CD4-positive, CD25-positive, alpha-beta regulatory T cell (primary cell): ENCODE results near the gene KMT2C. TPM values are rescaled to one million over a fixed set of nuclear protein-coding genes. Genes with fewer than 3 reads are reported as not detected.
"Not testable (repeated sequence)": the region's sequence is repeated elsewhere in the genome, so short reads cannot be mapped to it uniquely, and the experiment has no call there.

Experiments used
- ATAC-seq, 2 donors: fragments of 150-1000 bp; cut with Tn5 transposase; one replicate each; pipeline ENCODE4 v1.10.0; 2021; ENCODE audit warnings: low read depth in 2 of 2, moderate number of reproducible peaks in 2 of 2, moderate library complexity in 1 of 2
- DNase-seq, 3 donors: peaks; one replicate each; pipeline versions ENCODE4 v3.0.0 to v3.0.0-alpha.2; 2012 to 2022; ENCODE audit warnings: mixed read lengths in 1 of 3
- H3K27ac ChIP-seq: one replicate; pipeline ENCODE4 v1.7.0; 2013; ENCODE audit warnings: mild to moderate bottlenecking, low read length; ENCODE audit not compliant: insufficient read depth, poor library complexity, severe bottlenecking
- H3K27me3 ChIP-seq: one replicate; pipeline ENCODE4 v1.7.0; 2013; ENCODE audit warnings: low read length; ENCODE audit not compliant: control insufficient read depth, insufficient read depth
- H3K36me3 ChIP-seq: one replicate; pipeline ENCODE4 v1.7.0; 2013; ENCODE audit warnings: mild to moderate bottlenecking, low read length, moderate library complexity; ENCODE audit not compliant: control insufficient read depth, insufficient read depth
- H3K4me1 ChIP-seq: 2 replicates; pipeline ENCODE4 v1.7.0; 2013; ENCODE audit warnings: mild to moderate bottlenecking, low read length; ENCODE audit not compliant: insufficient read depth, control insufficient read depth, poor library complexity, severe bottlenecking
- H3K4me3 ChIP-seq: one replicate; pipeline ENCODE4 v1.7.0; 2013; ENCODE audit warnings: low read depth, mild to moderate bottlenecking, low read length, moderate library complexity
- H3K9me3 ChIP-seq, 2 experiments: 1 replicate in 1 of 2; 2 replicates in 1 of 2; pipeline ENCODE4 v1.7.0; 2013; ENCODE audit warnings: low read length in 2 of 2, mild to moderate bottlenecking in 1 of 2, moderate library complexity in 1 of 2; ENCODE audit not compliant: control insufficient read depth in 2 of 2
- H3K27ac Mint-ChIP-seq, 3 donors: one replicate each; pipeline ENCODE4 v1.8.0; 2020 to 2022; ENCODE audit warnings: mild to moderate bottlenecking in 3 of 3, mixed read lengths in 3 of 3, moderate library complexity in 2 of 3
- H3K27me3 Mint-ChIP-seq: one replicate; pipeline ENCODE4 v1.8.0; 2022; ENCODE audit warnings: mild to moderate bottlenecking, mixed read lengths
- H3K36me3 Mint-ChIP-seq: one replicate; pipeline ENCODE4 v1.8.0; 2020; ENCODE audit warnings: mixed read lengths
- H3K4me1 Mint-ChIP-seq, 4 donors: one replicate each; pipeline ENCODE4 v1.8.0; 2020 to 2022; ENCODE audit warnings: mixed read lengths in 4 of 4, mild to moderate bottlenecking in 1 of 4
- H3K4me3 Mint-ChIP-seq, 4 donors: one replicate each; pipeline ENCODE4 v1.8.0; 2020 to 2022; ENCODE audit warnings: mild to moderate bottlenecking in 4 of 4, mixed read lengths in 4 of 4, moderate library complexity in 3 of 4
- H3K9me3 Mint-ChIP-seq, 7 donors: one replicate each; pipeline ENCODE4 v1.8.0; 2020 to 2022; ENCODE audit warnings: mixed read lengths in 7 of 7, mild to moderate bottlenecking in 3 of 7, moderate library complexity in 2 of 7
- polyA plus RNA-seq, 4 donors: library from polyadenylated mRNA; unstranded; fragments of 300-500 nt; fragmentation: Illumina TruSeq; gene quantifications; one replicate each; pipeline ENCODE4 v1.2.3, GENCODE V29; 2021
- total RNA-seq: library from RNA; stranded (reverse); gene quantifications from one replicate; pipeline ENCODE4 v1.2.3, GENCODE V29; 2022

The KMT2C gene
- total and polyA plus RNA-seq, 5 donors from 2014 or later: 8.6 to 160 (median 9.5) TPM

DNA sequence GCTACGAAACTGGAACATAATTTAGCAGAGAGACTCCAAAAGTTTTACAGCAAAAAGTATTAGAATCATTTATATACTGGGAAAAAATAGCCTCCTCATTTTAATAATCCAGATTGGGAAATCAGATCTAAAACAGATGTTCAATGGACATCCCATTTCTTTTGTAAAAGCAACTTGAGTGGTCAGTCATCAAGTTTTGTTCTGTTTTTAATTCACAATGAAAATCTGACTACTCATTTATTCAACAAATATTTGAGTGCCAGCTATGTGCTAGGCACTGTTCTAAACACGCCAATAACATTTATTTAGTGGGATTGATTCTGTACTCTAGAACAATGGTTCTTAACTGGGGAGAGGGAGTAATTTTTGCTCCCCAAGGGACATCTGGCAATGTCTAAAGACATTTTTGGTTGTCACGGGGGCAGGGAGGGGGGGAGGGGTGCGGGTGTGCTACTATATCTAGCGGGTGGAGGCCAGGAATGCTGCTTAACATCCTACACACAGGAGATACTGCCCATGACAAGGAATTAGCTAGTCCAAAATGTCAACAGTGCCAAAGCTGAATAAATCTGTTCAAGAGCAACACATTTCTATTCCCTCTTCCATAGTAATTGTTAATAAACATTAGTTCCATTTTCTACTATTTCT, 54.7 kb downstream of the KMT2C start:
- not testable (repeated sequence) for DNase-seq, H3K9me3 ChIP-seq, H3K9me3 Mint-ChIP-seq, H3K27me3 ChIP-seq, H3K27ac Mint-ChIP-seq, H3K4me1 ChIP-seq, H3K27ac ChIP-seq, H3K36me3 ChIP-seq, H3K36me3 Mint-ChIP-seq, ATAC-seq, H3K27me3 Mint-ChIP-seq, H3K4me3 ChIP-seq
- Mint-ChIP-seq H3K4me1 (peaks cover 4 to 51% (median 32%) of the 10 kb centered on the region in 4 donors), H3K4me3 (peak overlapping the region in 2 of 4 donors; percentile 2 to 43)

DNA sequence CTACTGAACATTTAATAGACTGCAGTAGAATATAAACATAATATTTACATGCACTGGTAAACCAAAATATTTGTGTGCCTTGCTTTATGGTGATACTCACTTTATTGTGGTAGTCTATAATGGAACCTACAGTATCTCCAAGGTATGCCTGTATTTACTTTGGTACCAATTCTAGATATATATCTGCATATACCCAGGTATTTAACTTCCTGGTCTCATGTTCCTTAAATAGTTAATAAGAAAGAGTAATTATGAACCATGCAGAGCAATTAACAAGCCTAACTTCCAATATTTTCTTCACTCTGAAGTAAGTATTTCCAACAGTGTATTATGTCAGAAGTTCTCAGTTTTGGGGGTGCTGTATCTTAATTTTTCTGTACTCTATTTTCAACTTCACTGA, 57.3 kb downstream of the KMT2C start:
- ATAC-seq, H3K36me3 Mint-ChIP-seq, H3K27ac Mint-ChIP-seq, H3K27me3 Mint-ChIP-seq, H3K9me3 Mint-ChIP-seq, H3K27ac ChIP-seq, H3K36me3 ChIP-seq, H3K4me1 ChIP-seq, H3K9me3 ChIP-seq, H3K4me3 Mint-ChIP-seq, H3K4me3 ChIP-seq, DNase-seq, H3K27me3 ChIP-seq: not testable (repeated sequence)
- H3K4me1 Mint-ChIP-seq: peaks cover 10 to 62% (median 36%) of the 10 kb centered on the region in 4 donors

DNA sequence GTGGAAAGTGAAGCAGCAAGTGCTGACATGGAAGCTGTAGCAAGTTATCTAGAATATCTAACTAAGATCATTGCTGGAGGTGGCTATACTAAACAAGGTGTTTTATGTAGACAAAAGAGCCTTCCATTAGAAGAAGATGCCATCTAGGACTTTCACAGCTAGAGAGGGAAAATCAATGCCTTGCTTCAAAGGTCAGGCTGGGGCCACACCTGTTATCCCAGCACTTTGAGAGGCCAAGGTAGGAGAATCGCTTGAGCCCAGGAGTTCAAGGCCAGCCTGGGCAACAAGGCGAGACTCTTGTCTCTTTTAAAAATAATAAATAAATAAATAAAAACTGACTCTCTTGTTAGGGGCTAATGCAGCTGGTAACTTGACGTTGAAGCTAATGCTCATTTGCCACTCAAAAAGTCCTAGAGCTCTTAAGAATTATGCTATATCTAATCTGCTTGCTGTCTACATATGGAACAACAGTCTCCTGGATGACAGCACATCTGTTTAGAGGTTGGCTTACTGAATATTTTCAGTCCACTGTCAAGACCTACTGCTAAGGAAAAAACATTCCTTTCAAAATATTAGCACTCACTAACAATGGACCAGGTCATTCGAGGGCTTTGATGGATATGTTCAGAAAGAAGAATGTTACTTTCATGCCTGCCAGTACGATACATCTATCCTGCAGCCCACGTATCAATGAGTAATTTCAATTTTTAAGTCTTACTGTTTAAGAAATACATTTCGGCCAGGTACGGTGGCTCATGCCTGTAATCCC, 58.9 kb downstream of the KMT2C start:
- peak overlapping the region in 1 of 4 donors; percentile 47 for H3K4me3 Mint-ChIP-seq
- H3K27ac ChIP-seq, H3K27me3 ChIP-seq, H3K27me3 Mint-ChIP-seq, ATAC-seq, H3K36me3 Mint-ChIP-seq, H3K9me3 Mint-ChIP-seq, H3K4me3 ChIP-seq, H3K36me3 ChIP-seq, H3K9me3 ChIP-seq, DNase-seq, H3K4me1 ChIP-seq: not testable (repeated sequence)
- peak overlapping the region in 1 of 3 donors; percentile 33 for H3K27ac Mint-ChIP-seq
- H3K4me1 Mint-ChIP-seq: peaks cover 15 to 76% (median 41%) of the 10 kb centered on the region in 4 donors

DNA sequence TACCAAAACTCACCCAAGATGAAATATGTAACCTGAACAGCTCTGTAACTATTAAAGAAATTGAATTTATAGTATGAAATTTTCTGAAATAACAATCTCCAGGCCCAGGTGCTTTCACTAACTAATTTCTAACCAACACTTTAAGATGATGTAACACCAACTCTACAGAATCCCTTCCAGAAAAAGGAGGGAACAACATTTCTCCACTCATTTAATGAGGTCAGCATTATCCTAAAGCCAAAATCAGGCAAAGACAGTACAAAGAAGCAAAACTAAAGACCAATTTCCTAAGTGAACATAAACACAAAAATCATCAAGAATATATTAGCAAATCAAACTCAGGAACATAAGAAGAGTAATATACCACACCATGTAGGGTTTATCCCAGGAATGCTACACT, 65.5 kb downstream of the KMT2C start:
- Histone ChIP-seq H3K9me3 (peaks cover 0 to 2% of the 10 kb centered on the region in 2 experiments), H3K4me3 (no peak overlapping the region), H3K27me3 (no peaks in the 10 kb centered on the region), H3K4me1 (peaks cover 3% of the 10 kb centered on the region), H3K27ac (no peak overlapping the region), H3K36me3 (peaks cover 12% of the 10 kb centered on the region)
- no peak for ATAC-seq
- Mint-ChIP-seq H3K27me3 (no peaks in the 10 kb centered on the region), H3K36me3 (peaks cover 22% of the 10 kb centered on the region), H3K9me3 (peaks cover 0 to 7% (median 3%) of the 10 kb centered on the region in 7 donors), H3K4me1 (peaks cover 43 to 71% (median 54%) of the 10 kb centered on the region in 4 donors), H3K4me3 (peak overlapping the region in 1 of 4 donors; percentile 1), H3K27ac (peak overlapping the region in 1 of 3 donors; percentile 26)
- DNase-seq: no peak

DNA sequence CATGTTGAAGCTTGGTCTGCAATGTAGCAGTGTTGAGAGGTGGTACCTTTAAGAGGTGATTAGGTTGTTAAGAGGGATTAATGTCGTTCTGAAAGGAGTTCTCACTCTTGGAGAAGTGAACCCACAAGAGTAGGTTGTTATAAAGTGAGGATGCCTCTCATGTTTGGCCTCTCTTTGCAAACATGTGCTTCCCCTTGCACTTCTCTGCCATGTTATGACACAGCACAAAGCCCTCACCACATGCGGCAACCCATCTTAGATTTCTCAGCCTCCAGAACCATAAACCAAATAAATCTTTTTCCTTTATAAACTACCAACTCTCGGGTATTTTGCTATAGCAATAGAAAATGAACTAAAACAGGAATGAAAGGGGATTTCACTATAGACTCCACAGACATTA, 66.3 kb downstream of the KMT2C start:
- Histone ChIP-seq H3K4me3 (no peak overlapping the region), H3K27ac (no peak overlapping the region), H3K36me3 (peaks cover 12% of the 10 kb centered on the region), H3K4me1 (peaks cover 3% of the 10 kb centered on the region), H3K9me3 (peaks cover 0 to 2% of the 10 kb centered on the region in 2 experiments), H3K27me3 (no peaks in the 10 kb centered on the region)
- H3K4me3 Mint-ChIP-seq: no peak overlapping the region
- DNase-seq (no peak), ATAC-seq (no peak)
- no peaks in the 10 kb centered on the region for H3K27me3 Mint-ChIP-seq
- peaks cover 48 to 72% (median 61%) of the 10 kb centered on the region in 4 donors for H3K4me1 Mint-ChIP-seq
- H3K9me3 Mint-ChIP-seq: peaks cover 0 to 7% (median 3%) of the 10 kb centered on the region in 7 donors
- H3K27ac Mint-ChIP-seq: no peak overlapping the region
- peaks cover 22% of the 10 kb centered on the region for H3K36me3 Mint-ChIP-seq

DNA sequence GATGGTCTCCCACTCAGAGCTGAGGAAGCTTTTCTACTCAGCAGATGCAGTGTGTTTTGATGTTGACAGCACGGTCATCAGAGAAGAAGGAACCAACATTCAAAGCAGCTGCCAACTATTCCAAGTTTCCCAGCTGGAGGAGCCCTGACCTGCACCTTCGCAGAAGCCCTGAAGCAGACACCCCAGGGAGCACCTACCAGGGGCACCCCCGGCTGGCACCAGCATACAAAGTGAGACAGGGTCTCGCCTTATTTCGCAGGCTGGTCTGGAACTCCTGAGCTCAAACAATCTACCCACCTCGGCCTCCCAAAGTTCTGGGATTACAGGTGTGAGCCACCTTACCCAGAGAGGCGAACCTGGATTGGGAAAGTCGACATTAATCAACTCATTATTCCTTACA, 68.6 kb downstream of the KMT2C start:
- H3K36me3 ChIP-seq: peaks cover 12% of the 10 kb centered on the region
- peaks cover 0 to 4% (median 2%) of the 10 kb centered on the region in 7 donors for H3K9me3 Mint-ChIP-seq
- ATAC-seq (no peak), DNase-seq (no peak)
- H3K4me1 ChIP-seq: peaks cover 12% of the 10 kb centered on the region
- no peak overlapping the region for H3K27ac Mint-ChIP-seq
- no peak overlapping the region for H3K4me3 Mint-ChIP-seq
- no peak overlapping the region for H3K4me3 ChIP-seq
- H3K27me3 ChIP-seq: no peaks in the 10 kb centered on the region
- H3K4me1 Mint-ChIP-seq: peaks cover 57 to 82% (median 67%) of the 10 kb centered on the region in 4 donors
- no peaks in the 10 kb centered on the region for H3K27me3 Mint-ChIP-seq
- peaks cover 0 to 2% of the 10 kb centered on the region in 2 experiments for H3K9me3 ChIP-seq
- no peak overlapping the region for H3K27ac ChIP-seq
- H3K36me3 Mint-ChIP-seq: peaks cover 17% of the 10 kb centered on the region

DNA sequence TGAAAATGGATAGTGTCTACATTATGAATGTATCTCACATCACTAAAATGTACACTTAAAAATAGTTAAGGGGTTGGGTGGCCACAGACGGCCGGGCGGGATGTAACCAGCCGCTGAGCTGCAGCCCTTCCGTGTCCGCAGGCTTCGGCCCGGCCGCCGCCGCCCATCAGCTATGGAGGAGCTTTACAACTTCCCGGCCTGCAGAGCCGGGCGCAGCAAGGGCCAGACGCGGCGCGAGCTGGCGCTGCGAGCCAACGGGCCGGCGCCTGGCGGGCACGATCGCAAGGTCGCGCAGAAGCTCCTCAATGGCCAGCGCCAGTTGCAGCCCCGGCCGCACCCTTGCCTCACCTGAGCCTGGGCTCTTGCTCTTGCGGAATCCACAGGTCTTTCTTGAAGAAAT, 69.1 kb downstream of the KMT2C start:
- Mint-ChIP-seq H3K4me3 (no peak overlapping the region), H3K4me1 (peaks cover 60 to 82% (median 68%) of the 10 kb centered on the region in 4 donors), H3K9me3 (peaks cover 0 to 4% (median 2%) of the 10 kb centered on the region in 7 donors), H3K27ac (no peak overlapping the region), H3K27me3 (no peaks in the 10 kb centered on the region), H3K36me3 (peaks cover 17% of the 10 kb centered on the region)
- H3K9me3 ChIP-seq: peaks cover 0 to under 1% of the 10 kb centered on the region in 2 experiments
- ATAC-seq (no peak), DNase-seq (no peak)
- no peaks in the 10 kb centered on the region for H3K27me3 ChIP-seq
- H3K4me3 ChIP-seq: no peak overlapping the region
- peaks cover 12% of the 10 kb centered on the region for H3K4me1 ChIP-seq
- peaks cover 12% of the 10 kb centered on the region for H3K36me3 ChIP-seq
- H3K27ac ChIP-seq: no peak overlapping the region
